HG03045 (cell line): Measurements from ENCODE around the gene ETV5.
"Not testable (repeated sequence)": the region's sequence is repeated elsewhere in the genome, so short reads cannot be mapped to it uniquely, and the experiment has no call there.

Source experiments
- ATAC-seq: cut with Tn5 transposase; IDR thresholded peaks from one replicate; pipeline ENCODE4 v1.9.1; 2021; ENCODE audit warnings: mild to moderate bottlenecking, moderate library complexity; ENCODE audit not compliant: unreplicated experiment

Gene ETV5

GRCh38 chr3:186025993-186026392 is 82.9 kb downstream of the ETV5 start:
- not testable (repeated sequence) for ATAC-seq

- ATAC-seq, result no peak
Observed at GRCh38 chr3:186025161-186025560, 83.7 kb downstream of the ETV5 start.

DNA sequence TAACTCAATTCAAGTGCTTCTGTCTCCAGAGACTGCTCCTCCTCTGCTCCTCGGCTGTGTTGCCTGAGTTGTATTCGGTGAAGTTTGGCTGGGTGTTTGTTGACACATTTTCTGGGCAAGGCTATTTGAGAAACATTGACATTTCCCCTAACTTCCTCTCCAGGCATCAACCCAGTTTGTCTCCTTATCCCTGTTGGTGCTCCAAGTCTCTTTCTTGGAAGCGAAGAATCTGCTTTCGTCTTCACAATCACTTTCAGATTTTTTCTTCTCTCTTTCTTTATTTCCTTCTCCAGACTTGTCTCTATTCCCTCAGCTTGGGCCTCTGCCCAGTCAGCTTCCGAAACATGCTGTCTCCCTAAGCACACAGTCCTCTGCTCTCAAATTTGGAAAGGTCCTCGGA is 84.7 kb downstream of the ETV5 start:
- ATAC-seq, result no peak

DNA sequence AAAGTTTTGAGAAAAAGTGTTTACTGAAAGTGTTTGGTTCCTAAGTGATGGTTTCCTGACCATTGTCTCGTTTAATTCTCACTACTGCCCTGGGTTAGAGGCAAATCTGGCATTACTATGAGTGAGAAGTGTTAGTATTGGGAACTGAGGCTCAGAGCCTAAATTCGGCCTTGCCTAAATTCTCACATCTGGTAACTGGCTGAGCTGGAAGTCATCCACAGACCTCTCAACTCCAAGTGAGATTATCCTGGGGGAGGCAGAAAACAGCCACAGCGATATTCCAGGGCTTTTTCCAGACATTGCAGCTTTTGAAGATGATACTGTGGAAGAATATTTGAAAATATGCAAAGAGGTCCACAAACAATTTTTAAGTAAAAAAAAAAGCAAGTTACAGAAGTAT is 86.0 kb downstream of the ETV5 start:
- ATAC-seq, result no peak

- ATAC-seq, result no peak
Observed at GRCh38 chr3:186021673-186022362, 87.1 kb downstream of the ETV5 start.

- not testable (repeated sequence) for ATAC-seq
Observed at GRCh38 chr3:186021250-186021649, 87.6 kb downstream of the ETV5 start.

DNA sequence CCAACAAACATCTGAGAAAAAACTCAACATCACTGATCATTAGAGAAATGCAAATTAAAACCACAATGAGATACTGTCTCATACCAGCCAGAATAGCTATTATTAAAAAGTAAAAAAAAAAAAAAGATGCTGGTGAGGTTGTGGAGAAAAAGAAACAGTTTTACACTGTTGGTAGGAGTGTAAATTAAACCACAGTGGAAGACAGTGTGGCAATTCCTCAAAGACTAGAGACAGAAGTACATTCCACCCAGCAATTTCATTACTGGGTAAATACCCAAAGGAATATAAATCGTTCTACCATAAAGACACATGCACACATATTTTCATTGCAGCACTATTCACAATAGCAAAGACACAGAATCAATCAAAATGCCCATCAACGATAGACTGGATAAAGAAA is 89.6 kb downstream of the ETV5 start:
- ATAC-seq, result not testable (repeated sequence)

- no peak for ATAC-seq
Observed at GRCh38 chr3:186014866-186015265, 94.0 kb downstream of the ETV5 start.

DNA sequence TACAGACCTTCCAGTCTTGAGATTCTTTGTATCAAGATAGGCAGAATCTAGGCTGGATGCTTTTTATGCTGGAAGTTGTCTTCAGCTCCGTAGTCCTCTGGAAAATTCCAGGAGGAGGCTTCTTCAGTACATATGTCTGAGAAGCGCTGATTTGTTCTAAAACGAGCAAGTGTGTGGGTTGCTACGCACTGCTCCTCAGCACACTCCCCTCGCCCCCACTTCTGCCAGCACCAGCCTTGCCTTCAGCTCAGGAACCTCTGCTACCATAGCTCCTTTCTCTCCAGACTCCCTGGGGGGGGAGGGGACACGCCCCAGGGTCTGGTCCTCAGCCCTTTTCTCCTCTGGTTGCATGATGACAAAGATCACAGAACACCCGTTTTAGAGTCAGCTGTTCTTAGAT is 95.6 kb downstream of the ETV5 start:
- no peak for ATAC-seq

DNA sequence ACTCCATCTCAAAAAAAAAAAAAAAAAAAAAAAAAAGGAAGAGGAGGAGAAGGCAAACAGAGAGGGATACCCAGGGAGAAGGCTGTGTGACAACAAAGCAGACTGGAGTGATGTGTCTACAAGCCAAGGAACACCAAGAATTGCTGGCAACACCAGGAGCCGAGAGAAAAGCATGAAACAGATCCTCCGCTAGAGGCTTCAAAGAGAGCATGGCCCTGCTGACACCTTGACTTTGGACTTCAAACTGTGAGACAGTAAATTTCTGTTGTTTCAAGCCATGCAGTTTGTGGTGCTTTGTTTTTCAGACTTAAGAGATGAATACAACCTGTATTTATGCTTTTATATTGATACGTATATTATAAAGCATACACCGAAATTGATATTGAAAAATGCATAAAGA is 96.8 kb downstream of the ETV5 start:
- no peak for ATAC-seq

GRCh38 chr3:186004671-186005070 is 104.2 kb downstream of the ETV5 start:
- ATAC-seq, result no peak

- no peak for ATAC-seq
Observed at GRCh38 chr3:186004209-186004608, 104.7 kb downstream of the ETV5 start.

- no peak for ATAC-seq
Observed at GRCh38 chr3:186003610-186004009, 105.3 kb downstream of the ETV5 start.

- ATAC-seq, result no peak
Observed at GRCh38 chr3:186002884-186003472, 105.9 kb downstream of the ETV5 start.

- ATAC-seq, result no peak
Observed at GRCh38 chr3:186001842-186002241, 107.0 kb downstream of the ETV5 start.

DNA sequence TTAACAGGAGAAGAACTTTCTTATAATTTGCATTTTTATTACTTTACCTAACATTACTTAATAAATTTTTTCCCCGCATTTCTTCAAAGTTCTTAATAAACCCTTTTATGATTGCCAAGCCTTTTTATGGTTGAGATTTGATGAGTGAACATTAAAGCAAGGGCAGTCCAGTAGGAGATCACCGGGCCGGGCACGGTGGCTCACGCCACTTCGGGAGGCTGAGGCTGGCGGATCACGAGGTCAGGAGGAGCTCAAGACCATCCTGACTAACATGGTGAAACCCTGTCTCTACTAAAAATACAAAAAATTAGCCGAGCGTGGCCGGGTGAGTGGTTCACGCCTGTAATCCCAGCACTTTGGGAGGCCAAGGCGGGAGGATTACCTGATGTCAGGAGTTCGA is 109.7 kb downstream of the ETV5 start:
- no peak for ATAC-seq

DNA sequence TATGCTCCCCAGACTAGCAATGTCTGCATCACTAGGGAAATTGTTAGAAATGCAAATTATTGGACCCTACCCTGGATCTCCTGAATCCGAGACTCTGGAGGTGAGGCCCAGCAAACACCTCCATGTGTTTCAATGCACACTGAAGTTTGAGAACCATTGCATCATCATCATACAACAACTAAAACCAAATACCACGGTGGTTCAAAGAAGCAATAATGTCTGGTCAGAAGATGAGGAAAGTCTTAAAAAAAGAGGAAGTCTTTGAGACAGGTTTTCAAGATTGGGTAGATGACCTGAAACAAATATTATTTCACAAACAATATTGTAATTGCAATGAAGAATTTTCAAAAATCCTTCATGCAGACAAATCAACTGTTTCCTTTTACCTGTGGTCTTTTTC is 110.8 kb downstream of the ETV5 start:
- ATAC-seq, result no peak

DNA sequence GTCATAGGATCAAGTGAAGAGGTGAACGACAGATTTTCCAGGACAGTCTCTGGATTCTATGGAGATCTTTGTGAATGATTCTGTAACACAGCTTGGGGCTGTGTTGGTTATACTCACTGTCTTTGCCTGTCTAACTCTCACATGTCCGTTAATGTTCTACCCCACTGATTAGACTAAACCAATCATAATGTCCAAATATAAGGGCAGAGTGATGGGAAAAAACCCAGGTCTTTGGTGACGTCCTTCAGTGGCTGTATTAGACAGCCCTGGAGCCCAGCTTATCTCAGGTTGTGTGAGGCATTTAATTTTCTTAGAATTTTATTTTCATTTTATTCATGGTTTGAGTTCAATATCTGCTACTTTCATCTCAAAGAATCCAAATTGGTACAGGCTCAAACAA is 111.8 kb downstream of the ETV5 start:
- ATAC-seq, result no peak
